NAMALWA (cell line): ENCODE results near the gene MACROD1.

Source experiments
- DNase-seq: peaks from one replicate; pipeline ENCODE4 v3.0.0-alpha.2; 2015; ENCODE audit warnings: low spot score

The MACROD1 gene

GRCh38 chr11:64131683-64132190 is 34.2 kb downstream of the MACROD1 start:
- DNase-seq = no peak

DNA sequence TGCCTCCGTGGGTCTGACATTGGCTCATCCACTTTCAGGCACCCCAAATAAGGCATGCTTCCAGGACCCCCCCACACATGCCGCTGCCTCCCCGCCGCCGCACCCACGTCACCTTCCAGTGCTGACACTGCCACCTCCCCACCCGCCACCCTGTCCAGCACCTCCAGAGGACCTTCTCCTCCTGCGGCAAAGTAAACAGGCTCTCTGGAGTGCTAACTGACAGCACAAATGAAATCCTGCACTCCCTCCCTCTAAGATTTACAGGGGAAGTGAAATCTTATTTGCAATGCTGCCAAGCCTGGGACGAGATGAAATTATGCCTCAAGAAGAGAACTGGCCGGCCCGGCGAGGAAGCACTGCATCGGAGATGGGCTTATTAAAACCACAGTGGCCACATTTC is 35.3 kb downstream of the MACROD1 start:
- DNase-seq = no peak

DNA sequence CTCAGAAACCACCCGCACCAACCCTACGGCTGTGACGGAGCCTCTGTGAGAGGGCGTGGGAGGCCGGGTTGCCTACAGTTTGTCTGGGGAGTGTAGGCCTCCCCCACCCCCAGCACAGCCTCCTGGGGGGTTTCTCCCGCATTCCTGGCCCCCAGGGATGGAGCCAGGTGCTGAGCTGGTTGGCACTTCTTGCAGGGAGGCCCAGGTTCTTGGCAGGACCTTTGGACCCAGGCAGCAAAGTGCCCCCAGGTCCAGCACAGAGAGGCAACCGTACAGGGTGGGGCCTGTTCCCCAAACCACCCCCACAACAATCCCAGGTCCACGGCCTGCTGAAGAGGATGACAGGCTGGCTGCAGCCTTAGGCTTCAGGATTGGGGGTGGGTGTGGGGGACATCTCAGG is 36.5 kb downstream of the MACROD1 start:
- DNase-seq = no peak

- DNase-seq = no peak
Observed at GRCh38 chr11:64128255-64129006, 37.5 kb downstream of the MACROD1 start.

GRCh38 chr11:64127267-64128072 is 38.4 kb downstream of the MACROD1 start:
- no peak for DNase-seq

- no peak for DNase-seq
Observed at GRCh38 chr11:64126796-64127195, 39.1 kb downstream of the MACROD1 start.

DNA sequence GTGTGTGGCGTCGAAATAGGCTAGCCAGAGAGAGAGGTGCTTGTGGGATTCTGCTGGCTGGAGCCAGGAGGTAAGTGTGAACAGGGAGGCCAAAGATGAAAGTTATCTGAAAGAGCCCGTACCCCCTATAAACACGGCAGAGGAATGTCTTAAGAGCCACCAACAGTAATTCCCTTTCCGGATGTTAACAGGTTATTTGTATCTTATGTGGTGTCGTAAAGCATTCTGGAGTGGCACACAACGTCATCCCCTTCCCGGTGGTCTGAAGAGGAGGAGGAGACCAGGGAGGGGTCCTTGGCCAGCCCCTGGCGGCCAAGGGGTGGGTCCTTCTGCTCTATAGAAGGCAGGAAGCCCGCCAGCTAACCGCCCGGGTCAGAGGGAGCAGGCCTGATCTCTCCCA is 39.5 kb downstream of the MACROD1 start:
- DNase-seq = no peak

GRCh38 chr11:64125676-64126075 is 40.2 kb downstream of the MACROD1 start:
- DNase-seq = no peak

DNA sequence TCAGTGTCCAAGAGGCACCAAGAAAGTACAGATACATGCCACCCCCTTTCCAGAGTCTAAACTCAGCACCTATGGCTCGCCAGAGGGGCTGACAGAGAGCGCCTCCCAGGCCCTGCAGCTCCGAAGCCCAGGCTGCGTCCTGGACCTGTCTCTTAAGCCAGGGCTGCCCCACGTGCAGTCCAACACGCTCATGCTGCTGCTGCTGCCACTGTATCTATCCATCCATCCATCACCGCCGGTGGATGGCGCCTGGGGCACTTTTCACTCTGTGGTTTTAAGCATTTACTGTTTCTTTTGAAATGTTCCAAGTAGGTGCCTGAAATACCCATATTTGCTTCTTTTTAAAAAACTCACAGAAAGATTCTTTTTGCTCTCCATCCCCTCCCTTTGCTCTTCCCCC is 41.8 kb downstream of the MACROD1 start:
- no peak for DNase-seq

GRCh38 chr11:64123679-64124078 is 42.2 kb downstream of the MACROD1 start:
- no peak for DNase-seq

- DNase-seq = no peak
Observed at GRCh38 chr11:64122411-64123410, 43.2 kb downstream of the MACROD1 start.

- DNase-seq = no peak
Observed at GRCh38 chr11:64121663-64122410, 44.1 kb downstream of the MACROD1 start.

DNA sequence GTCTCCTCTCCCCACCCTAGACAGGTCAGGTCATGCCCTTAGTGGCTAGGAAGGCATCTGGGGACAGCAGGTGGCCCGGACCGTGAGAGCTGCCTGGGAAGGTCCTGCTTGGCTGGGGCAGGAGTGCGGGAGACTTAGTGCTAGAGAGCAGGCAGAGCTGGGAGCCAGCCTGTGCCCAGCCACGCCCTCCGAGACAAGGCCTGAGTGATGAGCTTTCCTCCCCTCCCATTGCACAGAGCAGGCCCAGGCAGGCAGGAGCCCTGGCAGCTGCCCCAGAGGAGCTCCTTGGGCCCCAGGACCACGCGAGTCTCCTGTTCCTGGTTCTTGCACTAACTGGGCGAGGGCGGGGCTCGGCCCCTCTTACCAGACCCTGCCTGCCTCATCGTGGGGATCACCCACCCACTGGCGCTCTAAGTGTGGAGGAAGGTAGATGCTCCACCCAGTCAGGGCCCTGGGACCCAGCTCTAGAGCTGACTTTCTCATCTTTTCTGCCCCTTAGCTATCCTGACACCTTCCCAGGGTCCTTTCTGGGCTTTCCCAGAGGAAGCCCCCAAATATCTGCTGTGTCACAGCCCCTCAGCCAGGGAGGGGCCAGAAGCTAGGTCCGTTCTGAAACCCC is 44.9 kb downstream of the MACROD1 start:
- no peak for DNase-seq

DNA sequence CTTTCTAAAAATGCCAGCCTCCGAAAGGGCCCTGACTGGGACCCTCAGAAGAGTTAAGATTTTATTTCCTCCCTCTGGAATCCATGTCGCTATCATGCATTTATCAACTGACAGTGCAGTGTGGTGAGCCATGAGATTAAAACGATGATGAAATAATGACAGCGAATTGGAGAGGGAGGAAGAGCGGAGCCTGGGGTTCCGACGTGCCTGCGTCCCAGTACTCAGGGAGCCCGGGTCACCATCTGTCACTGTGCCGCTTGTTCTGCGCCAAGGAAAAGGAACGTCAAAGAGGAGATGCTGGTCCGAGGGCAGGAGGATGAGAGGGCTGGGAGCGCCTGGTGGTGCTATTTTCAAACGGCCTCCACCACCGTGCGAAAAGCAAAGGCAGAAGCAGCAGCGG is 46.2 kb downstream of the MACROD1 start:
- DNase-seq = no peak

DNA sequence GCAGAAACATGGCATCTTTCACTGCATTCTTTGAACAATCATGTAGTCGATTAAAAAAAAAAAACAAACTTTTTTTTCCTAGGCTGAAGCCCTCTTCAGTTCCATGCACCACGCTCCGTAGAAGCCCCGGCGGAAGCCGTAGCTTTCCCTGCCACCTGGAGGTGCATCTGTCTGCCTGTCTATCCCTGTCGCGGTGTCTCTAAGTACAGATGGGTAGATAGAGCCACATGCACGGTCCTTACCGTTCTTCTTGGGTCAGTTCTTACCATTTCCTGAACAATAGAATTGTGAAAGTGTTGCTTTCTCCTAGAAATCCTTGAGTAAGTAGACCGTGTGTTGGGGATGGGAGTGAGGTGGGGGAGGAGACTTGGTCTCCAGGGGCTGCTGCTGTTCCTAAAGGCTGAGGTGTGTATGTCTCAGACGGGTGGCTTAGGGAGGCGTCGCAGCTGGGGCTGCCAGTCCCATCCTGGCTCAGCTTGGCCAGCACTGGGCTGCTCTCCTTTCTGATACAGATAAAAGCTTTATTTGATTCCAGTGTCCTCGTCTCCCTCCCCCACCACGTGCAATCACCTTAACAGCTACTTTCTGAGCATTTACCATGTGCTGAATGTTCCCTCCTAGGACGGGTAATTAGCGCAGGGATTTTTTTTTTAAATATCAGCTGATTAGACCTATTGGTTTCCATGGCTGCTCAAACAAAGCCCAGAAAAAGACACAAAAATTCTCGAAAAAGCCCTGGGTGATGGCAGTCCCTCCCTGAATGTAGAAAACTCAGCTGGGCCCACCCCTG is 46.8 kb downstream of the MACROD1 start:
- no peak for DNase-seq

GRCh38 chr11:64117763-64118459 is 48.0 kb downstream of the MACROD1 start:
- no peak for DNase-seq

DNA sequence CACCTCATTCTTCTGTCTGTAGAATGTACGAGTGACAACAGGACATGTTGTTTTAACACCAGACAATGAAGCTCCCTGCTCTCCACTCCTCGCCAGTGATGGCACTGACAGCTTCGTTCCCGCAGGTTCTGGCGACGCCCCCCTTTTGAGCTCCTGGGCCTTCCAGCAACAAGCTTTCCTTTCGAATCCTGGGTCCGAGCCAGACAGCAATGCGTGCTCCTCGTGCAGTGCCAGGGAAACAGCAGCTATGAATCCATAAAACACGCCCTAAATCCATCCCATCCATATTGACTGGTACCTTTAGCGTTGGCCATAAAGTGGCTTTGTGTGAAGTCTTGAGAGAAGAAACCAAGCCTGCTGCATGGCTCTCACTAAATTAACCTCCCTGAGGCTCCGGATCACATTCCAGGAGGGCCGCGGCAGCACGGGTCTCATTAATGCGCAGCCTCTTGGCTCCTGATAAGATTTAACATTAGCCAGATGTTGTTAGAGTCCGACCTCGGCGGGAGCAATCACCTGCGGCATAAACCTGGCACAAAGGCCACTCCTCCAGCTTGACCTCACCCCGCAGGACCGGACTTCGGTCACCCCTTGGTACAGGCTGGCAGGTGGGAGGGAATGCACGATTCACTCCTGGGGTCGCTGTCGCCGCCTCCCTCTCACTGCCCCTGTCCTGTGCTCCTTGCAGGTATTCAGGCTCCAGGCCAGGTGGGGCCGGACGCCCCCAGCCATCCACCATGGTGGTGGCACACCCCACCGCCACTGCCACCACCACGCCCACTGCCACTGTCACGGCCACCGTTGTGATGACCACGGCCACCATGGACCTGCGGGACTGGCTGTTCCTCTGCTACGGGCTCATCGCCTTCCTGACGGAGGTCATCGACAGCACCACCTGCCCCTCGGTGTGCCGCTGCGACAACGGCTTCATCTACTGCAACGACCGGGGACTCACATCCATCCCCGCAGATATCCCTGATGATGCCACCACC is 50.1 kb downstream of the MACROD1 start:
- DNase-seq = no peak

- no peak for DNase-seq
Observed at GRCh38 chr11:64114231-64114630, 51.7 kb downstream of the MACROD1 start.
